Ectodermal cell (in vitro differentiated cells): ENCODE data around the gene CYB5R2.

Experiments used
- H3K27ac ChIP-seq: 2 replicates; pipeline ENCODE4 v1.7.0; 2013; ENCODE audit warnings: mild to moderate bottlenecking, low read depth, low read length; ENCODE audit not compliant: insufficient read depth, poor library complexity, severe bottlenecking
- H3K27me3 ChIP-seq: 2 replicates; pipeline ENCODE4 v1.7.0; 2013; ENCODE audit warnings: mild to moderate bottlenecking, low read length; ENCODE audit not compliant: insufficient read depth, control insufficient read depth, poor library complexity, severe bottlenecking
- H3K36me3 ChIP-seq: one replicate; pipeline ENCODE4 v1.7.0; 2013; ENCODE audit warnings: low read length; ENCODE audit not compliant: control insufficient read depth, insufficient read depth
- H3K4me1 ChIP-seq: one replicate; pipeline ENCODE4 v1.7.0; 2013; ENCODE audit warnings: low read length; ENCODE audit not compliant: control insufficient read depth, insufficient read depth
- H3K4me3 ChIP-seq: 2 replicates; pipeline ENCODE4 v1.7.0; 2013; ENCODE audit warnings: low read depth, low read length, control low read depth; ENCODE audit not compliant: insufficient read depth
- H3K9me3 ChIP-seq: 2 replicates; pipeline ENCODE4 v1.7.0; 2013; ENCODE audit warnings: mild to moderate bottlenecking, low read length, moderate library complexity; ENCODE audit not compliant: control insufficient read depth
- WGBS, 2 experiments: methylation state at CpG; one replicate each; pipeline ENCODE4 v1.1.7; 2013; ENCODE audit warnings: missing lambda C conversion rate in 2 of 2; 5-methylcytosine and 5-hydroxymethylcytosine counted together

Gene CYB5R2

GRCh38 chr11:7639643-7640025 is 33.7 kb downstream of the CYB5R2 start:
- no peak overlapping the region for H3K4me3 ChIP-seq
- no peaks in the 10 kb centered on the region for H3K27me3 ChIP-seq
- 91 to 92% methylated on average over 5 of the region's 5 CpGs for WGBS, 2 experiments
- peaks cover 3% of the 10 kb centered on the region for H3K4me1 ChIP-seq
- H3K36me3 ChIP-seq: no peaks in the 10 kb centered on the region
- no peaks in the 10 kb centered on the region for H3K9me3 ChIP-seq
- H3K27ac ChIP-seq: no peak overlapping the region

- Histone ChIP-seq H3K9me3 (no peaks in the 10 kb centered on the region), H3K27me3 (no peaks in the 10 kb centered on the region), H3K4me3 (no peak overlapping the region), H3K36me3 (no peaks in the 10 kb centered on the region), H3K4me1 (peaks cover 3% of the 10 kb centered on the region), H3K27ac (no peak overlapping the region)
- WGBS, 2 experiments: 91 to 92% methylated on average over 5 of the region's 5 CpGs
Measured at GRCh38 chr11:7638710-7639642, 34.3 kb downstream of the CYB5R2 start.

GRCh38 chr11:7637447-7638157 is 35.7 kb downstream of the CYB5R2 start:
- no peaks in the 10 kb centered on the region for H3K36me3 ChIP-seq
- WGBS, 2 experiments: 80 to 85% methylated on average over 7 of the region's 7 CpGs
- no peaks in the 10 kb centered on the region for H3K9me3 ChIP-seq
- no peak overlapping the region for H3K4me3 ChIP-seq
- no peaks in the 10 kb centered on the region for H3K4me1 ChIP-seq
- H3K27ac ChIP-seq: no peak overlapping the region
- no peaks in the 10 kb centered on the region for H3K27me3 ChIP-seq

- Histone ChIP-seq H3K27ac (no peak overlapping the region), H3K4me3 (no peak overlapping the region), H3K9me3 (no peaks in the 10 kb centered on the region), H3K36me3 (no peaks in the 10 kb centered on the region), H3K4me1 (no peaks in the 10 kb centered on the region), H3K27me3 (no peaks in the 10 kb centered on the region)
- WGBS, 2 experiments: 73 to 86% methylated on average over 3 to 6 of the region's 6 CpGs
Measured at GRCh38 chr11:7636350-7636749, 37.0 kb downstream of the CYB5R2 start.

- H3K36me3 ChIP-seq: no peaks in the 10 kb centered on the region
- 95 to 99% methylated on average over 3 to 4 of the region's 4 CpGs for WGBS, 2 experiments
- H3K4me1 ChIP-seq: no peaks in the 10 kb centered on the region
- no peaks in the 10 kb centered on the region for H3K27me3 ChIP-seq
- H3K9me3 ChIP-seq: no peaks in the 10 kb centered on the region
- H3K27ac ChIP-seq: no peak overlapping the region
- H3K4me3 ChIP-seq: no peak overlapping the region
Measured at GRCh38 chr11:7635708-7636107, 37.6 kb downstream of the CYB5R2 start.

GRCh38 chr11:7635137-7635536 is 38.2 kb downstream of the CYB5R2 start:
- Histone ChIP-seq H3K4me3 (no peak overlapping the region), H3K4me1 (no peaks in the 10 kb centered on the region), H3K27ac (no peak overlapping the region), H3K9me3 (no peaks in the 10 kb centered on the region), H3K36me3 (no peaks in the 10 kb centered on the region), H3K27me3 (no peaks in the 10 kb centered on the region)
- 93 to 98% methylated on average over 4 of the region's 4 CpGs for WGBS, 2 experiments

- no peaks in the 10 kb centered on the region for H3K9me3 ChIP-seq
- no peaks in the 10 kb centered on the region for H3K36me3 ChIP-seq
- H3K4me3 ChIP-seq: no peak overlapping the region
- H3K4me1 ChIP-seq: no peaks in the 10 kb centered on the region
- 93% methylated on average over 2 of the region's 2 CpGs for WGBS, 2 experiments
- H3K27ac ChIP-seq: no peak overlapping the region
- no peaks in the 10 kb centered on the region for H3K27me3 ChIP-seq
Measured at GRCh38 chr11:7632211-7632610, 41.1 kb downstream of the CYB5R2 start.

- no peak overlapping the region for H3K27ac ChIP-seq
- H3K9me3 ChIP-seq: no peaks in the 10 kb centered on the region
- no peak overlapping the region for H3K4me3 ChIP-seq
- H3K27me3 ChIP-seq: no peaks in the 10 kb centered on the region
- H3K4me1 ChIP-seq: no peaks in the 10 kb centered on the region
- H3K36me3 ChIP-seq: no peaks in the 10 kb centered on the region
- 95% methylated on average over 2 of the region's 2 CpGs for WGBS, 2 experiments
Measured at GRCh38 chr11:7630002-7630401, 43.3 kb downstream of the CYB5R2 start.

GRCh38 chr11:7628660-7629059 is 44.6 kb downstream of the CYB5R2 start:
- no peaks in the 10 kb centered on the region for H3K27me3 ChIP-seq
- H3K9me3 ChIP-seq: no peaks in the 10 kb centered on the region
- no peaks in the 10 kb centered on the region for H3K36me3 ChIP-seq
- 97% methylated on average over 3 of the region's 3 CpGs for WGBS, 2 experiments
- no peak overlapping the region for H3K27ac ChIP-seq
- H3K4me1 ChIP-seq: no peaks in the 10 kb centered on the region
- H3K4me3 ChIP-seq: no peak overlapping the region

- H3K36me3 ChIP-seq: no peaks in the 10 kb centered on the region
- H3K27ac ChIP-seq: no peak overlapping the region
- H3K27me3 ChIP-seq: no peaks in the 10 kb centered on the region
- H3K9me3 ChIP-seq: no peaks in the 10 kb centered on the region
- H3K4me1 ChIP-seq: no peaks in the 10 kb centered on the region
- 89 to 96% methylated on average over 2 of the region's 2 CpGs for WGBS, 2 experiments
- no peak overlapping the region for H3K4me3 ChIP-seq
Measured at GRCh38 chr11:7622721-7623120, 50.6 kb downstream of the CYB5R2 start.
